Prostate gland (tissue), 2 donors: ENCODE measurements around the gene TSPAN11. TPM values are rescaled to one million over a fixed set of nuclear protein-coding genes. Genes with fewer than 3 reads are reported as not detected.

Experiments used
- DNase-seq: peaks from one replicate; pipeline ENCODE4 v3.0.0-alpha.2; 2019; ENCODE audit warnings: low spot score
- H3K27ac ChIP-seq, 2 donors: fragments of 200-600 bp; sonication (generic); 2 replicates each; pipeline ENCODE4 v1.5.1; 2017 to 2019
- H3K27me3 ChIP-seq: fragments of 200-600 bp; sonication (generic); replicated peaks from 2 replicates; pipeline ENCODE4 v1.5.1; 2019; ENCODE audit not compliant: insufficient read depth
- H3K36me3 ChIP-seq, 2 donors: fragments of 200-600 bp; sonication (generic); 1 replicate in 1 of 2; 2 replicates in 1 of 2; pipeline versions ENCODE4 v1.5.1 to v1.8.1; 2017 to 2019
- H3K4me1 ChIP-seq: fragments of 200-600 bp; sonication (generic); replicated peaks from 2 replicates; pipeline ENCODE4 v1.5.1; 2019
- H3K4me3 ChIP-seq, 2 donors: fragments of 200-600 bp; sonication (generic); 2 replicates each; pipeline ENCODE4 v1.5.1; 2017 to 2019
- H3K9me3 ChIP-seq: fragments of 200-600 bp; sonication (generic); 2 replicates; pipeline ENCODE4 v1.5.1; 2017
- CTCF ChIP-seq, 4 experiments: fragments of 200-600 bp in 2 of 4; fragments of 450-650 bp in 2 of 4; sonication (generic) in 2 of 4; IDR thresholded peaks; 1 replicate in 3 of 4; 2 replicates in 1 of 4; pipeline ENCODE4 v1.5.1; 2016 to 2019; ENCODE audit warnings: antibody characterized with exemption in 4 of 4, mild to moderate bottlenecking in 2 of 4, moderate library complexity in 2 of 4
- POLR2A ChIP-seq: fragments of 450-650 bp; IDR thresholded peaks from one replicate; pipeline ENCODE4 v1.6.1; 2016; ENCODE audit warnings: antibody characterized with exemption, mild to moderate bottlenecking
- POLR2AphosphoS5 ChIP-seq: sonication (generic); formaldehyde crosslinking; IDR thresholded peaks from one replicate; pipeline ENCODE4 v1.6.1; 2017; ENCODE audit warnings: antibody characterized with exemption
- WGBS: methylation state at CpG from one replicate; pipeline ENCODE4 v1.1.5; 2018; 5-methylcytosine and 5-hydroxymethylcytosine counted together
- intact Hi-C: fragments of 100-400 bp; cut with DNase I; formaldehyde crosslinking; loops from one replicate; pipeline ENCODE4 v1.14.2; 2022
- total RNA-seq, 2 donors: library from RNA; depleted of rRNA; stranded (reverse); fragments of >200 nt; gene quantifications; one replicate each; pipeline ENCODE4 v1.1.0, GENCODE V29; 2016

TSPAN11 gene
- total RNA-seq, 2 donors from 2014 or later = 1.0 to 4.1 TPM

- no peaks in the 10 kb centered on the region for H3K36me3 ChIP-seq
- H3K9me3 ChIP-seq = no peaks in the 10 kb centered on the region
- H3K27ac ChIP-seq = no peak overlapping the region
- H3K4me3 ChIP-seq = no peak overlapping the region
- DNase-seq = no peak
- 94% methylated on average over 2 of the region's 2 CpGs for WGBS
- H3K4me1 ChIP-seq = no peaks in the 10 kb centered on the region
- H3K27me3 ChIP-seq = no peaks in the 10 kb centered on the region
- intact Hi-C loops = no loop called here
- TF ChIP-seq POLR2AphosphoS5 (no peak), POLR2A (no peak), CTCF (IDR thresholded peaks at IDR 0.05) (no peak)
Observed at GRCh38 chr12:30934811-30935210, 8.3 kb downstream of the TSPAN11 start.

DNA sequence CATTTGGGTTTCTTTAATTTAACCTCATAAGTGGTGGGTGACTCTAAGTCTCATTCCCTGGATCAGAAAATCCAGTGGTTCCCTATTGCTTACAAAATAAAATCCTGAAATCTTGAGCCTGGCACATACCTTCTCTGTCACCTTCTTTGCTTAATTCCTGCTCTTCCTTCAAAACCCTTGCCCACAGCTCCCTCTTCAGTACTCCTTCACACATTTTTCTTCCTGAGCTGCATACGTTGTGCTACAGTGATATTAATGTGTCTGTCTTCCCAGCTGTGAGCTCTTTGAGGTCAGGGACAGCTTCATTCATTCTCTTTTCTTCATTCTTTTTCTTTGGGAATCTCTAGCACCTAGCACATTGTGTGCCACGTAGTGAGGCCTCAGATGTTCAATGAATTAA, 9.5 kb downstream of the TSPAN11 start:
- Histone ChIP-seq H3K4me3 (no peak overlapping the region), H3K27ac (no peak overlapping the region), H3K9me3 (no peaks in the 10 kb centered on the region), H3K36me3 (no peaks in the 10 kb centered on the region), H3K27me3 (no peaks in the 10 kb centered on the region), H3K4me1 (no peaks in the 10 kb centered on the region)
- TF ChIP-seq POLR2AphosphoS5 (no peak), CTCF (IDR thresholded peaks at IDR 0.05) (no peak), POLR2A (no peak)
- no peak for DNase-seq
- 46% methylated on average over 2 of the region's 2 CpGs for WGBS
- intact Hi-C loops = no loop called here

- intact Hi-C loops = no loop called here
- no peaks in the 10 kb centered on the region for H3K36me3 ChIP-seq
- H3K4me1 ChIP-seq = no peaks in the 10 kb centered on the region
- DNase-seq = no peak
- H3K9me3 ChIP-seq = no peaks in the 10 kb centered on the region
- TF ChIP-seq CTCF (IDR thresholded peaks at IDR 0.05) = no peak
- TF ChIP-seq POLR2AphosphoS5 = no peak
- no peak for TF ChIP-seq POLR2A
- H3K27me3 ChIP-seq = no peaks in the 10 kb centered on the region
- WGBS = 79% methylated on average over 4 of the region's 4 CpGs
- H3K27ac ChIP-seq = no peak overlapping the region
- H3K4me3 ChIP-seq = no peak overlapping the region
Observed at GRCh38 chr12:30939234-30939633, 12.7 kb downstream of the TSPAN11 start.

GRCh38 chr12:30942486-30942885, 15.9 kb downstream of the TSPAN11 start:
- no peak for DNase-seq
- Histone ChIP-seq H3K27me3 (no peaks in the 10 kb centered on the region), H3K27ac (no peak overlapping the region), H3K4me3 (no peak overlapping the region), H3K9me3 (no peaks in the 10 kb centered on the region), H3K36me3 (no peaks in the 10 kb centered on the region), H3K4me1 (no peaks in the 10 kb centered on the region)
- TF ChIP-seq POLR2AphosphoS5 (no peak), CTCF (IDR thresholded peaks at IDR 0.05) (no peak), POLR2A (no peak)
- 74% methylated on average over 1 of the region's 1 CpG for WGBS
- intact Hi-C loops = no loop called here

DNA sequence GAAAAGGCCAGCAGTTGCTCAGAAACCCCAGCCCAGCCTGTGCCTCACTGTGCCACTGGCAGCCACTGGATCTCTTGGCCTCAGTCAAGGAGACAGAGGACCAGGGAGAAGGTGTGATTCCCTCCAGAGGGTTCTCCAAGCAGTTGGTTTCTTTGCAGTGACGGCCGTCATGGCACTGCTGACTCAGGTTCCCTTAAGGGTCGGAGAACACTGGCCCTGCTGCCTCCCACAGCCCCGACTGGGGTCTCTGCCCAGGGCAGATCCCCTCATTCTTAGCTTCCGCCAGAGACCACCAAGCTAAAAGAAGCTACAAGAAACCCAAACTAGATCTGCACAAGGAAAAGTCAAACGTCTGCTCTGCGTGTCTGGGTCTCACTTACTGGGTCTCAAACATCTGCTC, 16.4 kb downstream of the TSPAN11 start:
- no peak for TF ChIP-seq CTCF (IDR thresholded peaks at IDR 0.05)
- no peak for TF ChIP-seq POLR2A
- TF ChIP-seq POLR2AphosphoS5 = no peak

More for the DNA sequence above, 16.4 kb downstream of the TSPAN11 start:
- intact Hi-C loops = no loop called here
- H3K27me3 ChIP-seq = no peaks in the 10 kb centered on the region
- WGBS = 86% methylated on average over 7 of the region's 7 CpGs
- H3K27ac ChIP-seq = no peak overlapping the region
- no peak for DNase-seq
- no peak overlapping the region for H3K4me3 ChIP-seq
- no peaks in the 10 kb centered on the region for H3K4me1 ChIP-seq
- no peaks in the 10 kb centered on the region for H3K36me3 ChIP-seq
- H3K9me3 ChIP-seq = no peaks in the 10 kb centered on the region
